ENCODE measurements around the gene TMEM132C.

The TMEM132C gene

GRCh38 chr12:128445415-128446127 lies 178.6 kb downstream of the TMEM132C start:
- Histone ChIP-seq H3F3A (ENCODE audit: control insufficient read depth, insufficient read depth) (no peaks in the 10 kb centered on the region), H3K36me3 (ENCODE audit: control insufficient read depth, low read length) (no peaks in the 10 kb centered on the region), H3K27me3 (ENCODE audit: control insufficient read depth, low read length) (no peaks in the 10 kb centered on the region), H3K27ac (ENCODE audit: low read depth, low read length) (no peak overlapping the region), H3K9me2 (replicated peaks; ENCODE audit: control insufficient read depth, low read length) (no peaks in the 10 kb centered on the region), H3K4me2 (ENCODE audit: low read length) (no peak overlapping the region), H3K9me3 (ENCODE audit: control insufficient read depth, insufficient read depth, low read length) (no peaks in the 10 kb centered on the region), H3K4me3 (ENCODE audit: low read length) (no peak overlapping the region), H4K20me1 (ENCODE audit: control insufficient read depth, insufficient read depth, low read depth, low read length) (no peaks in the 10 kb centered on the region), H3K79me2 (ENCODE audit: control insufficient read depth, low read length) (no peaks in the 10 kb centered on the region), H3K4me1 (ENCODE audit: control insufficient read depth, low read length) (no peaks in the 10 kb centered on the region)
- no peak for TF ChIP-seq EZH2phosphoT487 (IDR thresholded peaks at IDR 0.05; ENCODE audit: borderline replicate concordance, low read length)
- TF ChIP-seq CTCF (IDR thresholded peaks at IDR 0.05; ENCODE audit: low read depth, low read length, poor library complexity, severe bottlenecking), result no peak

- Histone ChIP-seq H3K4me2 (ENCODE audit: low read length) (no peak overlapping the region), H3K9me3 (ENCODE audit: control insufficient read depth, insufficient read depth, low read length) (no peaks in the 10 kb centered on the region), H3F3A (ENCODE audit: control insufficient read depth, insufficient read depth) (no peaks in the 10 kb centered on the region), H3K9me2 (replicated peaks; ENCODE audit: control insufficient read depth, low read length) (no peaks in the 10 kb centered on the region), H3K36me3 (ENCODE audit: control insufficient read depth, low read length) (no peaks in the 10 kb centered on the region), H3K4me1 (ENCODE audit: control insufficient read depth, low read length) (no peaks in the 10 kb centered on the region), H3K4me3 (ENCODE audit: low read length) (no peak overlapping the region), H4K20me1 (ENCODE audit: control insufficient read depth, insufficient read depth, low read depth, low read length) (no peaks in the 10 kb centered on the region), H3K79me2 (ENCODE audit: control insufficient read depth, low read length) (no peaks in the 10 kb centered on the region), H3K27ac (ENCODE audit: low read depth, low read length) (no peak overlapping the region), H3K27me3 (ENCODE audit: control insufficient read depth, low read length) (no peaks in the 10 kb centered on the region)
- TF ChIP-seq CTCF (IDR thresholded peaks at IDR 0.05; ENCODE audit: low read depth, low read length, poor library complexity, severe bottlenecking) (no peak), EZH2phosphoT487 (IDR thresholded peaks at IDR 0.05; ENCODE audit: borderline replicate concordance, low read length) (no peak)
Measured at GRCh38 chr12:128449146-128449894, 182.3 kb downstream of the TMEM132C start.

- H3K27me3 ChIP-seq (ENCODE audit: control insufficient read depth, low read length), result no peaks in the 10 kb centered on the region
- no peaks in the 10 kb centered on the region for H3K9me3 ChIP-seq (ENCODE audit: control insufficient read depth, insufficient read depth, low read length)
- no peak for TF ChIP-seq CTCF (IDR thresholded peaks at IDR 0.05; ENCODE audit: low read depth, low read length, poor library complexity, severe bottlenecking)
- TF ChIP-seq EZH2phosphoT487 (IDR thresholded peaks at IDR 0.05; ENCODE audit: borderline replicate concordance, low read length), result no peak
Measured at GRCh38 chr12:128450810-128451209, 183.8 kb downstream of the TMEM132C start.

More at GRCh38 chr12:128450810-128451209, 183.8 kb downstream of the TMEM132C start:
- Histone ChIP-seq H3K27ac (ENCODE audit: low read depth, low read length) (no peak overlapping the region), H3K4me2 (ENCODE audit: low read length) (no peak overlapping the region), H3F3A (ENCODE audit: control insufficient read depth, insufficient read depth) (no peaks in the 10 kb centered on the region), H3K4me1 (ENCODE audit: control insufficient read depth, low read length) (no peaks in the 10 kb centered on the region), H3K9me2 (replicated peaks; ENCODE audit: control insufficient read depth, low read length) (no peaks in the 10 kb centered on the region), H3K4me3 (ENCODE audit: low read length) (no peak overlapping the region), H3K79me2 (ENCODE audit: control insufficient read depth, low read length) (no peaks in the 10 kb centered on the region), H3K36me3 (ENCODE audit: control insufficient read depth, low read length) (no peaks in the 10 kb centered on the region), H4K20me1 (ENCODE audit: control insufficient read depth, insufficient read depth, low read depth, low read length) (no peaks in the 10 kb centered on the region)

Measured in DOHH2 (cell line).